Measurements from ENCODE around the gene LPCAT2.
A peak's percentile ranks its signal among the peaks of the same experiment; 100 is the strongest.

Gene LPCAT2

GRCh38 chr16:55467898-55468297, 41.0 kb upstream of the LPCAT2 start:
- TF ChIP-seq CTCF (conservative IDR thresholded peaks at IDR 0.05; ENCODE audit: low read depth): no peak
- CTCF ChIA-PET: interaction anchor here (0.5 to 0.9 kb wide), 2 partner anchors 235 to 239 kb away, joined by 3 to 6 read pairs; no protein-coding TSS in a partner anchor
- POLR2A ChIA-PET (ENCODE audit: low non-redundant PET): no interaction called here

GRCh38 chr16:55468352-55468990, 40.4 kb upstream of the LPCAT2 start:
- no peak for TF ChIP-seq CTCF (conservative IDR thresholded peaks at IDR 0.05; ENCODE audit: low read depth)
- no peak for DNase-seq (ENCODE audit: low spot score)
- POLR2A ChIA-PET (ENCODE audit: low non-redundant PET): no interaction called here
- CTCF ChIA-PET: interaction anchor here (0.5 to 0.9 kb wide), 2 partner anchors 234 to 238 kb away, joined by 3 to 6 read pairs; no protein-coding TSS in a partner anchor
- no peak overlapping the region for H3K27ac ChIP-seq

More at GRCh38 chr16:55467898-55468297, 41.0 kb upstream of the LPCAT2 start:
- H3K27ac ChIP-seq: no peak overlapping the region
- no peak for DNase-seq (ENCODE audit: low spot score)

- no peak for TF ChIP-seq CTCF (conservative IDR thresholded peaks at IDR 0.05; ENCODE audit: low read depth)
- ChIA-PET POLR2A (ENCODE audit: low non-redundant PET) (no interaction called here), CTCF (interaction anchor here (1.4 kb wide), 1 partner anchor 232 kb away, joined by 5 read pairs; no protein-coding TSS in a partner anchor)
- no peak for DNase-seq (ENCODE audit: low spot score)
- peak overlapping the region; percentile 95 for H3K27ac ChIP-seq
These were observed 38.9 kb upstream of the LPCAT2 start for GRCh38 chr16:55469821-55470532.

- peak overlapping the region; percentile 95 for H3K27ac ChIP-seq
- no peak for DNase-seq (ENCODE audit: low spot score)
- no peak for TF ChIP-seq CTCF (conservative IDR thresholded peaks at IDR 0.05; ENCODE audit: low read depth)
- CTCF ChIA-PET: interaction anchor here (1.4 kb wide), 1 partner anchor 231 kb away, joined by 5 read pairs; no protein-coding TSS in a partner anchor
- POLR2A ChIA-PET (ENCODE audit: low non-redundant PET): no interaction called here
These were observed 38.1 kb upstream of the LPCAT2 start for GRCh38 chr16:55470533-55471371.

GRCh38 chr16:55471448-55472097, 37.3 kb upstream of the LPCAT2 start:
- TF ChIP-seq CTCF (conservative IDR thresholded peaks at IDR 0.05; ENCODE audit: low read depth): no peak
- peak overlapping the region; percentile 95 for H3K27ac ChIP-seq
- ChIA-PET POLR2A (ENCODE audit: low non-redundant PET) (no interaction called here), CTCF (interaction anchor here (1.4 kb wide), 1 partner anchor 231 kb away, joined by 5 read pairs; no protein-coding TSS in a partner anchor)
- DNase-seq (ENCODE audit: low spot score): peak; percentile 52

GRCh38 chr16:55473587-55473986, 35.3 kb upstream of the LPCAT2 start:
- no peak for DNase-seq (ENCODE audit: low spot score)
- POLR2A ChIA-PET (ENCODE audit: low non-redundant PET): no interaction called here
- TF ChIP-seq CTCF (conservative IDR thresholded peaks at IDR 0.05; ENCODE audit: low read depth): no peak
- CTCF ChIA-PET: no interaction called here
- no peak overlapping the region for H3K27ac ChIP-seq
